Activated CD4-positive, CD25-positive, alpha-beta regulatory T cell treated with anti-CD3 and anti-CD28 coated beads, Interleukin-2, amount 50 U/mL, for 72 hours (primary cell): Measurements from ENCODE around the gene ANKRD65.
"Not testable (repeated sequence)": the region's sequence is repeated elsewhere in the genome, so short reads cannot be mapped to it uniquely, and the experiment has no call there.

Experiments used
- DNase-seq: peaks from one replicate; pipeline ENCODE4 v3.0.0; 2021

Gene ANKRD65

GRCh38 chr1:1430114-1430982 lies 9.3 kb upstream of the ANKRD65 start:
- DNase-seq: no peak

GRCh38 chr1:1429671-1430073 lies 8.6 kb upstream of the ANKRD65 start:
- DNase-seq: no peak

GRCh38 chr1:1428967-1429366 lies 7.9 kb upstream of the ANKRD65 start:
- not testable (repeated sequence) for DNase-seq

GRCh38 chr1:1428174-1428573 lies 7.1 kb upstream of the ANKRD65 start:
- DNase-seq: no peak

GRCh38 chr1:1427820-1428148 lies 6.7 kb upstream of the ANKRD65 start:
- no peak for DNase-seq

DNA sequence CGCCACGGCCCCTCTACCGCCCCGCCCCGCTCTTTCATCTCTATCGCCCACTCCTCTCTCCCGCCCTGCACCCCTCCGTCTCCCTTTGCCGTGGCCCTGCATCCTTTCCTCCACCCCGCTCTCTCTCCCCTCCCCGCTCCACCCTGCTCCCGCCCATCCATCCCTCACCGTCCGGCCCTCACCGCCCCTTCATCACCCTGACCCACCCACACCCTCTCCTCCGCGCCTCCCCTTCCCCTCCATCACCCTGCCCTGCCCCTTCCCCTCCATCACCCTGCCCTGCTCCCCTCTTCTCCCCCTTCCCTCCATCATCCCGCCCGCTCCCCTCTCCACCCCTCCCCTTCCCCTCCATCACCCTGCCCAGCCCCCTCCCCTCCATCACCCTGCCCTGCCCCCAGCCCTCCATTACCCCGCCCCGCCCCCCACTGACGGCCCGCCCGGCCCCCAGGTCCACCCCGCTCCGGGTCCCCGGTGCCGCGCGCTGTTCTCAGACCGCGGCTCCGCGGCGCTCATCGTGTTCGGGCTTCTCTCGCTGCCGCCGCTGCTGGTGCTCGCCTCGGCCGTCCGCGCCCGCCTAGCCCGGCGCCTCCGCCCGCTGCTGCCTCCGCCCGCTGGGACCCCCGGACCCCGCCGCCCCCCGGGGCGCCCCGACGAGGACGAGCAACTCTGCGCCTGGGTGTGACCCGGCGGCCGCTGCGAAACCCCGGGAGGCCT lies 6.2 kb upstream of the ANKRD65 start:
- peak; percentile 26 for DNase-seq

DNA sequence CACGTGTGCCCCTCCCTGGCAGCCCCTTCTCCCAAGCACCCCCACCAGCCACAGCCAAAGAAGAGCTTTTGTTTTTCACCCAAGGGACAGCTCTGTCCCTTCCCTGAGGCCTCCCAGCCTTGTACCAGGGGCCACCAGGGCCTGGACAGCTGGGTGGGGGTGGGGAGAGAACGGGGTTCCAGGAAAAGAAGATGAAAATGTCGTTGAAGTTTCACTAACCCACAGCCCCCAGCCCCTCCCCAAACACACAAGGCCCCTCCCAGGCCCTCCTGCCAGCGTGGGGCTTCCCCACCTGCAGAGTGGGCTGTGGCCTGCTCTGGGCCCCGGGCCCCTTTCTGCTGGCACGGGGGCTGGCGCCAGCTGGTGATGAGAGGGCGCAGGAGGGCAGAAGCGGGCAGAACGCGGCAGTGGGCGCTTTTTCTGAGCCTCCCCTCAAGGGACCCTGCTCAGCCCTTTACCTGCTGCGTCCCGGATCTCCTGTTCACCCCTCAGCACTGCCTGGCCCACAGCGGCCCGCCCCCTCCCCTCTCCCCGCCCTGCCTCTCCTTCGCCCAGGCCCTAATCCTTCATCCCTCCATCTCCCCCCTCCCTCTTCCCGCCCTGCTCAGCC lies 5.5 kb upstream of the ANKRD65 start:
- DNase-seq: no peak

DNA sequence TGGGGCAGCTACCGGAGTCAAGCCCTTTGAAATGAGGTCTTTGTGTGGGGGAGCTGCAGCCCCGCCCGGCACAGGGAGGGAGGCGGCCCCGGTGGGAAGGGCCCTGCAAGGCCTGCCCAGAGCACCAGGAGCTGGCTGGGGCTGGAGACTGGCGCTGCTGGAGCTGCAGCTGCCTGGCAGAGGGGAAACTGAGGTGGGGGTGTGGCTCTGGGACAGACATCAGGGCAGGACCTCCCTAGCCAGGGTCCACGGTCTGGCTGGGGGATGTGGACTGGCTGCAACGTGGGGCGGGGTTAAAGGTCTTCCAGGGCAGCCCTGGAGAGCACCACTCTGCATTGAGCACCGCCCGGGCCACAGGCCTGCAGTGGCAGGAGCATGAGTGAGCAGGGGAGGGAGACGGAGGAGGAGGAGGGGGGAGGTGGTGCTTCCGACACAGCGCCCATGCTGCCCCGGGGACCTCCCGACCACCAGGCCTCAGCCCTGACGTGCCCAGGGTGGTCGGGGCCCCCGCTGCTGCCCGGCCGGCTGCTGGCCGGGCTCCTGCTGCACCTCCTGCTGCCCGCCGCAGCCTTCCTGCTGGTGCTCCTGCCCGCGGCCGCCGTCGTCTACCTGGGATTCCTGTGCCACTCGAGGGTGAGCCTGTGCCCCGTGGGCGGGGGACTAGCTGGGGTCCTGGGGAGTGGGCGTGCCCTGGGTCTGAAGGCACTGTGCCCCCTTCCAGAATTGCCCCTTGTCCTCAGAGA lies 4.8 kb upstream of the ANKRD65 start:
- DNase-seq: no peak

GRCh38 chr1:1425426-1425752 lies 4.3 kb upstream of the ANKRD65 start:
- DNase-seq: no peak

DNA sequence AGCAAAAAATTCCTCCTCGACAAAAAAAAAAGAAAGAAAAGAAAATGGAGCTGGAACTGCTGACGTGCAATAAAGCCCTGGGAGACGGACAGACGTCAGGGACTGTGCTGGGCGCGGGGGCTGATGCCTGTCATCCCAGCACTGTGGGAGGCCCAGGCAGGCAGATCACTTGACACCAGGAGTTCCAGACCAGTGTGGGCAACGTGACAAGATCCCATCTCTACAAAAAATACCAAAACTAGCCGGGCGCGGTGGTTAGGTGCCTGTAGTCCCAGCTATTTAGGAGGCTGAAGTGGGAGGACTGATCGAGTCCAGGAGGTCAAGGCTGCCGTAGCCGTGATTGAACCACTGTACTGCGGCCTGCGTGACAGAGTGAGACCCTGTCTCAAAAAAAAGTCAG lies 3.6 kb upstream of the ANKRD65 start:
- DNase-seq: no peak

DNA sequence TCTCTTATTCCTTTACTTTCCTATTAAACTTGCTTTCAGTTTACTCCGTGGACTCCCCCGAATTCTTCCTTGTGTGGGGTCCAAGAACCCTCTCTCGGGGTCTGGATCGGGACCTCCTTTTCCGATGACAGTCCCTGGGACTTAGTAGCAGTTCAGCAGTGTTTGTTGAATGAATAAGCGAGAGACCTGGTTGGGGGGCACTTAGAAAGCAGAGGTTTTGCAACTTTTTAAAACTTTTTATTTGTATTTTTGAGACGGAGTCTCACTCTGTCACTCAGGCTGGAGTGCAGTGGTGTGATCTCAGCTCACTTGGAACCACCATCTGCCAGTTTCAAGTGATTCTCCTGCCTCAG lies 2.1 kb upstream of the ANKRD65 start:
- DNase-seq: no peak

DNA sequence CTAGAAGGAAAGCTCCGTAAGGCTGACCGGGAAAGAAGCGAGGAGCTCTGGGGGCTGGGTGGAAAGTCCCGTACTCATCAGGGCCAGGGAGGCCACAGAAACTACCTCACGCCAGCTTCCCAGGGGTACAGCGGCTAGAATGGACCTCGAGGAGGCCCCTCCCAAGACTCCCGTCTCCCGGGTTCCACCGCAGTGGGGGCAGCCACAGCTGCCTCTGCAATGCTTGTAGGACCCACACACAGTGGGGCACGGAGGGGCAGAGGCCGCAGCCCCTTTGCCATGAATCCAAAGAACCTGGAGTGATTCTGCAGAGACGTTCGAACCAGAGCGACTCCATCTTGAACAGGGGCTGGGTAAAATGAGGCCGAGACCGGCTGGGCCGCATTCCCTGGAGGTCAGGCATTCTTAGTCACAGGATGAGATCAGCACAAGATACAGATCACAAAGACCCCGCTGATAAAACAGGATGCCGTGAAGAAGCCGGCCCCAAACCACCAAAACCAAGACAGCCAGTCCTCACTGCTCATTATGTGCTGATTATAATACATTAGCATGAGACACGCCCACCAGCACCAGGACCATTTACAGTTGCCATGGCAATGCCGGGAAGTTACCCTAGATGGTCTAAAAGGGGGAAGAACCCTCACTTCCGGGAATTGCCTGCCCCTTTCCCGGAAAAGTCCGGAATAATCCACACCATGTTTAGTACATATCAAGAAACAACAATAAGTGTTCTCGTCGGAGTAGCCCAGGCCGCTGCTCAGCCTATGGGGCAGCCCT lies 1.6 kb upstream of the ANKRD65 start:
- no peak for DNase-seq

DNA sequence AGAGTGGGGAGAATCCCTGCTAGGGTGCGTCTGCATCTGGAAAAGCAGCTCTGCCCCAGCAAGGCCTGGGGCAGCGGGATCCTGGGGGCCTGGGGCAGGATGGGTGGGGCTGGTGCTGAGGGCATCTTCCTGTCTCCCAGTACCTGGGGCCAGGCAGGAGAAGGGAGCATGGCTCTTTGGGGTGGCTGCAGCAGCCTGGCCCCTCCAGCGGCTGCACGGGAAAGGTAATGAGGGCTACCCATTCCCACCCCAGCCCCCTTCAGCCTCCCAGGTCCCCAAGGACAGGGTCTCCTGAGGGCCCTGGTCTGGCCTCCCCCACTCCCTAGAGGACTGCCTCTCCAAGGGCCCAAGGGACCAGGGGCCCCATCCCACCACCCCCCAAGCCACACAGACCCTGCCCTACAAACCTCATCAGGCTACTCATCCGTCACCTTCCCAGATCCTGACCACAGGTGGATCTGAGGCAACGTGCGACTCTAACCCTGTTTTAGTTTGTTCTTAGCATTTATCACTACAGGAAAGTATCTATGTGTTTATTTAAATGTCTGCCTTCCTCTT lies 910 bp upstream of the ANKRD65 start:
- DNase-seq: no peak

GRCh38 chr1:1420654-1421141 lies 378 bp downstream of the ANKRD65 start:
- DNase-seq: no peak

DNA sequence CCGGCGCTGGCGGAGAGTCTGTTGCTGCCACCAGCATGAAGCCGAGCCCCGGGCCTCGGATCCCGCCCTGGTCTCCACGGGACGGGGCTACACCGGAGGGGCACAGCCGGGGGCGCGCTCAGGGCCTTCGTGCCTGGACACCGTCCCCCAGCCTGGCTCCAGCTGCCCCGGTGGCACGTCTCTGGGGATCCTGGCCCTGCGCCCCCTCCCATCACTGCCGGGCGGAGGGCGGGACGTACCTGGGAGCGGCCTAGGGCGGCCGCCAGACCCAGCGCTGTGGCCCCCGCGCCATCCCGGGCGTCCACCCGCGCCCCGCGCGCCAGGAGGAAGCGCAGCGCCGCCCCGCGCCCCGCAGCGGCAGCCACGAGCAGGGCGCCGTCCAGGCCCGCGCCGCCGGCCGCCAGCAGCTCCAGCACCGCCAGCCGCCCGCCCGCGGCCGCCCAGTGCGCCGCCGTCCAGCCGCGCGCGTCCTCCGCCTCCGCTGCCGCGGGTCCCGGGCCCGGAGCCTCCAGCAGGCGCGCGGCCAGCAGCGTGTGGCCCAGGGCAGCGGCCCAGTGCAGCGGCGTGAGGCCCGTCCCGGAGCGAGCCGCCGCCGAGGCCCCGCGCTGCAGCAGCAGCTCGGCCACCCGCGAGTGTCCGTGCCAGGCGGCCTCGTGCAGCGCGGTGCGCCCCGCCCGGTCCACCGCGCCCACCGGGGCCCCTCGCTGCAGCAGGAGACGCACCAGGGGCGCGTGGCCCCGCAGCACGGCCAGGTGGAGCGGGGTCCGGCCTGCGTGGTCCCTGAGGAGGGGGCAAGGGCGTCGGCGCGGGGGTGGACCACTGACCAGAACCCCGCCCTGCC lies 1.0 kb downstream of the ANKRD65 start:
- peak; percentile 27 for DNase-seq

DNA sequence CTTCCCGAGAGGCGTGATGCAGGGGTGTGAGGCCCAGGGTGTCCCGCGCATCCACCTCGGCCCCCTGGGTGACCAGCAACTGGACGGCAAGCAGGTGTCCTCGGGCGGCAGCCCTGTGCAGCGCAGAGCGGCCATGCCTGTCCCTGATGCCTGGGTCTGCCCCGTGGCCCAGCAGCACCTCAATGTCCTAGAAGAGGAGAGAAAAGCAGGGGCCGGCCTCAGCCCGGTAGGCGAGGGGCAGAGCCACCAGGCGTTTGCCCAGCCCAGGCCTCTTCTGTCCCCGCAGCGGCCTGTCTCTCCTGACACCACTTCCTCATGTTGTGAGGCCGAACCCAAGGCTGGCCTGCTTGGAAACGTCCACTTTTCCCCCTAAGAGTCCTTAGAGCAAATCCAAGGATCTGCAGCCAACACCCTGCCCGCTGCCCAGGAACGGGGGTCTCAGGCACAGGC lies 1.7 kb downstream of the ANKRD65 start:
- no peak for DNase-seq

DNA sequence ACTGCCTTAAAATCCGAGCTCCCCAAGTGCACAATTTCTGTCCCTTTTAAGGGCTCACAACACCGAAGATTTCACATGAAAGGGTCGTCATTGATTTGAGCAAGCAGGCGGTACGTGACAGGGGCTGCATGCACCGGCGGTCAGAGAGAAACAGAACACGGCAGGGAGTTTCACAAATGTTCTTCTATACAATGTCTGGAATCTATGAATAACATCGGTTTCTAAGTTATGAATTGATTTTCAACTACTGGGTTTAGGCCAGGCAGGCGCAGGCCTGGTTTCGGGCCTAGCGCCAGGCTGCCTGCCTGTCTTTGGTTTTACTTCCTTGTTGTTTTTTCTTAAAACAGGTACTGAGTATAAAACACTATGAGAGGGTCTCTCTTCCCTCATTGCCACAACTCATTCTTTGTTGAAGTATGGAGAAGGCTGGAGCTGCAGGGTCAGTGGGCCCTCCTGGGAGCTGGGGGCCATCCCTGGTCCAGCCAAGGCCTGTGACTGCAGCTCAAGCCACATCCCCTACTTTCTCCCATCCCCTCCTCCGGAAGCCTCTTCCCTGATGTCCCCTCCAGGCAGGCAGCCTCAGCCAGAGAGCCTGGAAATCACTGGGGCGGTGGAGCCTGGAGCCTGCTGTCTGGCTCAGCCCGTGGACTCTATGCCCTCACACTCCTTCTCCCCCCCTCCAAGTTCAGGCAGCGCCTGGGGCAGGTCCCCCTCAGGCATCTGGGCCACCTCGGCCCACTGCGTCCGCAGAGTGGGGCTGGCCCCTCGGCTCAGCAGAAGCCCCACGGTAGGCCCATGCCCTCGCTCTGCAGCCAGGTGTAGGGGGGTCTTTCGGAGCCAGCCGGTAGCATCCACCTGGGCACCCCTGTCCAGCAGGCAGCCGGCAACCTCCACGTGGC lies 2.4 kb downstream of the ANKRD65 start:
- DNase-seq: no peak

DNA sequence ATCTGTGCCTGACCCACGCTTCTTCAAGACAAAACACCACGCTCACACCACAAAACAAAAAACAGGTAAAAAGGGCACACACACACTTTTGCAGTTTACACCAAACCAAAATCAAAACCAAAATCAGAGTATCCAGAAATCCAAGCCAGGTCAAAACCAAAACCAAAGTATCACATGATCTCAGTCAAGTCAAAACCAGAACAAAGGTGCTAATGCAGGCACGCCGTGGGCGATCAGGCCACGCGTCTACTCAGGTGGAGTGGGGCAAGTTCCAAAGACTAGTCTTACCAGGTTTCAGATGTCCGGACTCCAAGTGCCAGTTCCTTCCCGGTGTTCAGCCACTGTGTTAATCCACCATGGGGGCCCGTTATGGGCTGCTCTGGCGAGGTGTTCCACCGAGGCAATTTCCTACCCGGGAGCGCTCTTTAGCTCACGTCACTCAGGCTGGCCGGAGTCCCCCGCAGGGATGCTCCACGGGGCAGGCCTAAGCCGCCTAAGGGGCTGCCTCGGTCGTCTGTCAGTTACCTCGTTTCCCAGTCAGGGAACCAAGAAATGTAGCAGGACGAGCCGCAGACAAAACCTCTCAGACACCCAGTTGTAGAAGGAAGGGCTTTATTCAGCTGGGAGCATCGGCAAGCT lies 3.1 kb downstream of the ANKRD65 start:
- not testable (repeated sequence) for DNase-seq

GRCh38 chr1:1417396-1417795 lies 3.7 kb downstream of the ANKRD65 start:
- DNase-seq: not testable (repeated sequence)

GRCh38 chr1:1415751-1416150 lies 5.3 kb downstream of the ANKRD65 start:
- DNase-seq: no peak
